CD4-positive, alpha-beta T cell treated with Interleukin-15 for 4 hours (primary cell): ENCODE results near the gene CYP4F22.
"Not testable (repeated sequence)": the region's sequence is repeated elsewhere in the genome, so short reads cannot be mapped to it uniquely, and the experiment has no call there.

Experiments
- DNase-seq: peaks from one replicate; pipeline ENCODE4 v3.0.0-alpha.2; 2020; ENCODE audit warnings: low spot score

CYP4F22 gene

GRCh38 chr19:15488489-15489226 lies 19.7 kb upstream of the CYP4F22 start:
- no peak for DNase-seq

- no peak for DNase-seq
These were observed 13.2 kb upstream of the CYP4F22 start for GRCh38 chr19:15495151-15495550.

GRCh38 chr19:15498156-15498858 lies 10.0 kb upstream of the CYP4F22 start:
- DNase-seq: no peak

GRCh38 chr19:15498910-15499309 lies 9.4 kb upstream of the CYP4F22 start:
- no peak for DNase-seq

GRCh38 chr19:15501596-15501995 lies 6.7 kb upstream of the CYP4F22 start:
- DNase-seq: no peak

- DNase-seq: no peak
These were observed 6.1 kb upstream of the CYP4F22 start for GRCh38 chr19:15502264-15502663.

- no peak for DNase-seq
These were observed 2.2 kb upstream of the CYP4F22 start for GRCh38 chr19:15506074-15506571.

- no peak for DNase-seq
These were observed 974 bp upstream of the CYP4F22 start for GRCh38 chr19:15507068-15508034.

- DNase-seq: no peak
These were observed 3.5 kb downstream of the CYP4F22 start for GRCh38 chr19:15511671-15512424.

GRCh38 chr19:15515227-15515625 lies 6.9 kb downstream of the CYP4F22 start:
- DNase-seq: not testable (repeated sequence)

- DNase-seq: no peak
These were observed 8.0 kb downstream of the CYP4F22 start for GRCh38 chr19:15516363-15516762.

- DNase-seq: no peak
These were observed 9.5 kb downstream of the CYP4F22 start for GRCh38 chr19:15517778-15518177.

- no peak for DNase-seq
These were observed 11.2 kb downstream of the CYP4F22 start for GRCh38 chr19:15519433-15519976.

GRCh38 chr19:15524781-15525180 lies 16.5 kb downstream of the CYP4F22 start:
- no peak for DNase-seq

GRCh38 chr19:15525291-15525690 lies 17.0 kb downstream of the CYP4F22 start:
- DNase-seq: no peak

- DNase-seq: no peak
These were observed 18.1 kb downstream of the CYP4F22 start for GRCh38 chr19:15526408-15526807.

- no peak for DNase-seq
These were observed 19.4 kb downstream of the CYP4F22 start for GRCh38 chr19:15527705-15528104.

GRCh38 chr19:15529774-15530372 lies 21.5 kb downstream of the CYP4F22 start:
- DNase-seq: no peak

- DNase-seq: peak; percentile 14
These were observed 24.6 kb downstream of the CYP4F22 start for GRCh38 chr19:15532779-15533521.

GRCh38 chr19:15533522-15533830 lies 25.2 kb downstream of the CYP4F22 start:
- DNase-seq: not testable (repeated sequence)
